KOPT-K1 (cell line): ENCODE data around the gene HSPBP1.
A peak's percentile ranks its signal among the peaks of the same experiment; 100 is the strongest.

Experiments
- H3K27ac ChIP-seq: fragments of 200-600 bp; sonication (generic); 2 replicates; pipeline ENCODE4 v1.5.1; 2016; ENCODE audit warnings: antibody characterized with exemption, mild to moderate bottlenecking, low read depth, low read length; ENCODE audit not compliant: poor library complexity, severe bottlenecking
- H3K36me3 ChIP-seq: fragments of 200-600 bp; sonication (generic); 2 replicates; pipeline ENCODE4 v1.5.1; 2017; ENCODE audit warnings: antibody characterized with exemption, mild to moderate bottlenecking, low read length, moderate library complexity; ENCODE audit not compliant: insufficient read depth
- H3K9me3 ChIP-seq: fragments of 200-600 bp; sonication (generic); 2 replicates; pipeline ENCODE4 v1.5.1; 2017; ENCODE audit warnings: antibody characterized with exemption, low read length, mild to moderate bottlenecking; ENCODE audit not compliant: insufficient read depth, poor library complexity, severe bottlenecking

The HSPBP1 gene

GRCh38 chr19:55256562-55257460 lies 23.1 kb downstream of the HSPBP1 start:
- no peaks in the 10 kb centered on the region for H3K9me3 ChIP-seq
- peaks cover 15% of the 10 kb centered on the region for H3K36me3 ChIP-seq
- H3K27ac ChIP-seq, result peak overlapping the region; percentile 100

- H3K27ac ChIP-seq, result peak overlapping the region; percentile 100
These were observed 24.1 kb downstream of the HSPBP1 start for GRCh38 chr19:55255618-55256423.

GRCh38 chr19:55254625-55254977 lies 25.3 kb downstream of the HSPBP1 start:
- peaks cover 37% of the 10 kb centered on the region for H3K36me3 ChIP-seq
- no peaks in the 10 kb centered on the region for H3K9me3 ChIP-seq
- peak overlapping the region; percentile 100 for H3K27ac ChIP-seq

More at GRCh38 chr19:55255618-55256423, 24.1 kb downstream of the HSPBP1 start:
- peaks cover 25% of the 10 kb centered on the region for H3K36me3 ChIP-seq
- no peaks in the 10 kb centered on the region for H3K9me3 ChIP-seq

GRCh38 chr19:55253842-55254624 lies 25.9 kb downstream of the HSPBP1 start:
- H3K9me3 ChIP-seq, result no peaks in the 10 kb centered on the region
- H3K27ac ChIP-seq, result peak overlapping the region; percentile 100
- peaks cover 43% of the 10 kb centered on the region for H3K36me3 ChIP-seq

GRCh38 chr19:55252760-55253663 lies 26.9 kb downstream of the HSPBP1 start:
- Histone ChIP-seq H3K9me3 (no peaks in the 10 kb centered on the region), H3K27ac (peak overlapping the region; percentile 100), H3K36me3 (peaks cover 53% of the 10 kb centered on the region)

GRCh38 chr19:55251341-55252081 lies 28.4 kb downstream of the HSPBP1 start:
- Histone ChIP-seq H3K27ac (peak overlapping the region; percentile 26), H3K9me3 (no peaks in the 10 kb centered on the region), H3K36me3 (peaks cover 68% of the 10 kb centered on the region)

- H3K36me3 ChIP-seq, result peaks cover 79% of the 10 kb centered on the region
- H3K9me3 ChIP-seq, result no peaks in the 10 kb centered on the region
- H3K27ac ChIP-seq, result peak overlapping the region; percentile 26
These were observed 29.5 kb downstream of the HSPBP1 start for GRCh38 chr19:55250262-55251036.

GRCh38 chr19:55249841-55250240 lies 30.1 kb downstream of the HSPBP1 start:
- no peak overlapping the region for H3K27ac ChIP-seq
- no peaks in the 10 kb centered on the region for H3K9me3 ChIP-seq
- peaks cover 85% of the 10 kb centered on the region for H3K36me3 ChIP-seq

GRCh38 chr19:55248704-55249103 lies 31.2 kb downstream of the HSPBP1 start:
- H3K27ac ChIP-seq, result no peak overlapping the region
- no peaks in the 10 kb centered on the region for H3K9me3 ChIP-seq
- peaks cover 96% of the 10 kb centered on the region for H3K36me3 ChIP-seq

GRCh38 chr19:55248166-55248675 lies 31.7 kb downstream of the HSPBP1 start:
- H3K27ac ChIP-seq, result no peak overlapping the region
- H3K9me3 ChIP-seq, result no peaks in the 10 kb centered on the region
- peaks cover 99% of the 10 kb centered on the region for H3K36me3 ChIP-seq

- Histone ChIP-seq H3K36me3 (peaks cover 99% of the 10 kb centered on the region), H3K27ac (no peak overlapping the region)
These were observed 32.2 kb downstream of the HSPBP1 start for GRCh38 chr19:55247621-55248099.

GRCh38 chr19:55246462-55247451 lies 33.2 kb downstream of the HSPBP1 start:
- Histone ChIP-seq H3K36me3 (peaks cover 100% of the 10 kb centered on the region), H3K9me3 (no peaks in the 10 kb centered on the region), H3K27ac (no peak overlapping the region)

More at GRCh38 chr19:55247621-55248099, 32.2 kb downstream of the HSPBP1 start:
- no peaks in the 10 kb centered on the region for H3K9me3 ChIP-seq
